RKO (cell line): ENCODE measurements around the gene HS2ST1.
A peak's percentile ranks its signal among the peaks of the same experiment; 100 is the strongest.
"Not testable (repeated sequence)": the region's sequence is repeated elsewhere in the genome, so short reads cannot be mapped to it uniquely, and the experiment has no call there.

Experiments
- DNase-seq: peaks from one replicate; pipeline ENCODE4 v3.0.0-alpha.2; 2016; ENCODE audit warnings: low spot score

The HS2ST1 gene

DNA sequence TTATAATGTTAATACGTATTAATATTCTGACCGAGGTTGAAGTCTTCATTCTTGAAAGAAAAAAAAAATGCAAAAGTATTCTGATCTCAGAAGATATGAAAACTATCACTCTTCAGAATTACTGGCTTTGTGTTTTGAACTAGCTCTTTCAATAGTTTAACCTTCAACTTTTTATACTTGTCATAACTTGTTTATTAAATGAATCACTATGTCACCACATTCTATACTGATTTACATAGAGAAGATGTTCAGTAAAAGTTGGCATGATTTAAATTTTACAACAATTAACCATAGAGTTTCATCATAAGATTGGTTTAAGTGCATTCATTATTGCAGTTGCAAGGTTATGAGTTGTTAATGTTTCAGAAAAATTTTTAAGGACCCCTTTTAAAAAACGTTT, 57.3 kb downstream of the HS2ST1 start:
- no peak for DNase-seq

DNA sequence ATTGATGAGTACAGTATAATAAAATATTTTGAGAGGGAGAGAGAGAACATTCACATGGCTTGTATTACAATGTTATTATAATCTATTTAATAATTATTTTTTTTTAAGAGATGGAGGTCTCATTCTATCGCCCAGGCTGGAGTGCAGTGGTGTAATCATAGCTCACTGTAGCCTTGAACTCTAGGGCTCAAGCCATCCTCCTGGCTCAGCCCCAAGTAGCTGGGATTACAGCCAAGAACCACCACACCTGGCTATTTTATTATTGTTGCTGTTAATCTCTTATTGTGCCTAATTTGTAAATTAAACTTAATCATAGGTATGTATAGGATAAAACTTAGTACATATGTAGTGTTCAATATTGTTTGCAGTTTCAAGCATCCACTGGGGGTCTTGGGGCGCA, 57.8 kb downstream of the HS2ST1 start:
- DNase-seq = no peak

DNA sequence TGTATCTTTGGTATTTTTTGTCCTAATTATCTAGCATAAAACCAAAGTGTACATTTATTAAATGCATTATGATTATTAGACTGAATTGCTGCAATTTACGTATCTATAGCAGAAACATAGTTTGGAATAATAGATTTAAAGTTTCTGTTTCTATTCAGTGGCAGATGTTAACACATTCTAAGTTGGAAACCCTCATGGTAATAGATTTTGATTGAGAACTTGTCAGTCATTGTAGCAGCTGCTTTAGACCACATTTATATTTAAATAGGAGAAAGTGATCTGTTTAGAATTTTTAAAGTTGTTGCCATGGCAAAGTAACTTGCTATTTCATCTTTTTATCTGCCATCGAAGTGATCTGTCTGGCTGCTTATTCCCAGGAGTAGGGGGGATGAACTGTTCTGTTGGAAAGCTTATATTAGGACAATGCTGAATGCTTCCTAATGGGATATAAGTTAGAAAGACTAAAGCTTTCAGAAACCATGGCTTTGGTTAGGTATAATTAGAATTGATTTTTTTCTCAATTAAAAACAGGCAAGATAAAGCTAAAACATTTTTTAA, 61.6 kb downstream of the HS2ST1 start:
- no peak for DNase-seq

DNA sequence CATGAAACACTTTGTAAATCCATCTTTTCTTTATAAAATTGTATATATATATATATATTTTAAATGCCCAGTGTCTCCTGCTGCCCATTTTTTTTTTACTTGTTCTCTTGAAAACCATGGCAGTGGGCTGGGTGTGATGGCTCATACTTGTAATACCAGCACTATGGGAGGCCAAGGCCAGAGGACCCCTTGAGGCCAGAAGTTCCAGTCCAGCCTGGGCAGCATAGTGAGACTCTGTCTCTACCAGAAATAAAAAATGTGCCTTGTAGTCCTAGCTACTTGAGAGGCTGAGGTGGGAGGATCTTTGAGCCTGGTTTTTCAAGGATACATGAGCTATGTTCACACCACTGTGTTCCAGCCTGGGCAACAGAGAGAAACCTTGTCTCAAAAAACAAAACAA, 62.2 kb downstream of the HS2ST1 start:
- no peak for DNase-seq

DNA sequence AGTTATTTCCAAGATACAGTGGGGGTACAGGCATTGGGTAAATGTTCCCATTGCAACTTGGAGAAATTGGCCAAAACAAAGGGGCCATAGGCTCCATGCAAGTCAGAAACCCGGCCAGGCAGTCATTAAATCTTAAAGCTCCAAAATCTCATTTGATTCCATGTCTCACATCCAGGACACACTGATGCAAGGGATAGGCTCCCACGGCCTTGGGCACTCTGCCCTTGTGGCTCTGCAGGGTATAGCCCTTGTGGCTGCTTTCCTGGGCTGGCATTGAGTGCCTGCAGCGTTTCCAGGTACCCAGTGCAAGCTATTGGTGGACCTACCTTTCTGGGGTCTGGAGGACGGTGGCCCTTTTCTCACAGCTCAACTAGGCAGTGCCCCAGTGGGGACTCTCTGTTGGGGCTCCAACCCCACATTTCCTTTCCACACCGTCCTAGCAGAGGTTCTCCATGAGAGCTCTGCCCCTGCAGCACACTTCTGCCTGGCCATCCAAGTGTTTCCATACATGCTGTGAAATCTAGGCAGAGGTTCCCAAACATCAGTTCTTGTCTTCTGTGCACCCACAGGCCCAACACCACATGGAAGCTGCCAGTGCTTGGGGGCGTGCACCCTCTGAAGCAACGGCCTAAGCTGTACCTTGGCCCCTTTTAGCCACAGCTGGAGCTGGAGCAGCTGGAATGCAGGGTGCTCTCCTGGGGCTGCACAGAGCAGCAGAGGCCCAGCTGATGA, 67.2 kb downstream of the HS2ST1 start:
- DNase-seq = no peak

DNA sequence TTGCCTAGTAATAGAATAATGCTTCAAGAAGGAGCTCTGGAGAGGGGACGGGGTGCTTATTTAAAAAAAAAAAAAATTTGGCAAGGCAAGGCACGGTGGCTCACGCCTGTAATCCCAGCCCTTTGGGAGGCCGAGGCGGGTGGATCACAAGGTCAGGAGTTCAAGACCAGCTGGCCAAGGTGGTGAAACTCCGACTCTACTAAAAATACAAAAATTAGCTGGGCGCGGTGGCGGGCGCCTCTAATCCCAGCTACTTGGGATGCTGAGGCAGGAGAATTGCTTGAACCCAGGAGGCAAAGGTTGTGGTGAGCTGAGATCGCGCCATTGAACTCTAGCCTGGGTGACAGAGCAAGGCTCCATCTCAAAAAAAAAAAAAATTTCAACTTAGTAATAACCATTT, 69.2 kb downstream of the HS2ST1 start:
- not testable (repeated sequence) for DNase-seq

DNA sequence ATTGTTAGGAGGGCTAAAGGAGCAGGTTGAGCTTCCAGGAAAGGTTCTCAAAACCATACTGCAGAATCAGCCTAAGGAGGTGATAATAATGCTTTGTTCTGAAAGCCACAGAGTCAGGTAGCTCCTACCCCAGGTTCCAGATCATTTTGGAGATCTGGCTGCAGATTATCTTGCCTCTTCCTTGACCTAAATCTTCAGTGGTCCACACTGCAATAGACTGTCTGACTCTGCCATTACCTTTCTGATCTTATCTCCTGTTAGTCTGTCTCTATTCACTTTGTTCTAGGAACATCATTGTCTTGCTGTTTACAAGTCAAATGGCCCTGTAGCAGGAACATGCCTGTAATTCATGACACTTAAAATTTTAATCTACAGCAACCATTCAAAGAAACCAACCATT, 73.0 kb downstream of the HS2ST1 start:
- DNase-seq = no peak

DNA sequence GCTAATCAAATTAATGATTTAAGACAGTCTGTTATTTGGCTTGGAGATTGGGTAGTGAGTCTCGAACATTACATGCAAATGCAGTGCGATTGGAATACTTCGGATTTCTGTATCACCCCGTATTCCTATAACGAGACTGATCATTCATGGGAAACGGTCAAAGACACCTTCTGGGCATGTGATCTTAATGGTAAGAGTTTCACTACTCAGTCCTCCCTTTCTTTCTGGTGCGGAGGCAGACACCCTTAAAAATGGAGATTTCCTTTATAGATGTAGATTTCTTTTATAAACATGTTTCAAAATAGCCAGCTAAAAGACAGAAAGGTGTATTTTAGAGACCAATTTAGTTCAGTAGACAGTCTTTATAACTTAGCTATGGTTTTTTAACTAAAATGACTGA, 74.4 kb downstream of the HS2ST1 start:
- DNase-seq = no peak

DNA sequence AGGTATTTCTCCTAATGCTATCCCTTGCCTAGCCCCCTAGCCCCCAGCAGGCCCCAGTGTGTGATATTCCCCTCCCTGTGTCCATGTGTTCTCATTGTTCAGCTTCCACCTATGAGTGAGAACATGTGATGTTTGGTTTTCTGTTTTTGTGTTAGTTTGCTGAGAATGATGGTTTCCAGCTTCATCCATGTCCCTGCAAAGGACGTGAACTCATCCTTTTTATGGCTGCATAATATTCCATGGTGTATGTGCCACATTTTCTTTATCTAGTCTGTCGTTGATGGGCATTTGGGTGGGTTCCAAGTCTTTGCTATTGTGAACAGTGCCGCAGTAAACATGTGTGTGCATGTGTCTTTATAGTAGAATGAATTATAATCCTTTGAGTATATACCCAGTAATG, 75.3 kb downstream of the HS2ST1 start:
- DNase-seq = not testable (repeated sequence)

DNA sequence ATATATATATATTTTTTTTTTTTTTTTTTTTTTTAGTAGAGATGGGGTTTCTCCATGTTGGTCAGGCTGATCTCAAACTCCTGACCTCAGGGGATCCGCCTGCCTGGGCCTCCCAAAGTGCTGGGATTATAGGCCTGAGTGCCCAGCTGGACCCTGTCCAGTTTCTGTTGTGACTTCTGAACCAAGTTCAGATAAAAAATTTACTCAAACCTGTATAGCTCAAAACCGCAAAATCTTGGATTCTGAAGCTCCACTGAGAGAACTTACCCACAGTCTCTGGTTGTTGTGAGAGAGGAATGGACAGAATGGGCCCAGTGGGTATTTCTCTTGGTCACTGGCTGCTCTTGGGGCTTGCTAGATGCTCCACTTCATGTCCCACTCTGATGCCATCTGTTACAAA, 76.4 kb downstream of the HS2ST1 start:
- DNase-seq = no peak

DNA sequence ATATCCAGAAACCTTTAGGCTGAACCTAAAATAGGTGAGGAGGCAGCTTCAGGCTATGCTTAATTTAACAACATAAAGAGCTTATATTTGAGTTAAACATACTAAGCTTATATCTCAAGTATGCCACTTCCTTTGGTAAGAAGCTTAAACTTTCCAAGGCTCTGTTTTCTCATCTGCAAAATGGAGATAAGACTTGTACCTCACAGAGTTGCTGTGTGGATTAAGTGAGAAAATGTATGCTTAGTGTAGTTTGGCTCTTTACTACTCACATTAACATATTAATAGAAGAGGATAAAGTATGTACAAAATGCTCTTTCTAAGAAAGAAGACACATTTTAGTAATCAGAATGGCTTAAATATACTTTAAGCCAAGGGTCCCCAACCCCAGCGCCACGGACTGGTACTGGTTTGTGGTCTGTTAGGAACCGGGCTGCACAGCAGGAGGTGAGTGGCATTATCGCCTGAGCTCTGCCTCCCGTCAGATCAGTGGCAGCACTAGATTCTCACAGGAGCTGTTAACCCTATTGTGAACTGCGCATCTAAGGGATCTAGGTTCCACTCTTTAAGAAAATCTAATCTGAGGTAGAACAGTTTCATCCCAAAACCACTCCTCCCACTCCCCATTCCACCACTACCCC, 77.2 kb downstream of the HS2ST1 start:
- DNase-seq = no peak

DNA sequence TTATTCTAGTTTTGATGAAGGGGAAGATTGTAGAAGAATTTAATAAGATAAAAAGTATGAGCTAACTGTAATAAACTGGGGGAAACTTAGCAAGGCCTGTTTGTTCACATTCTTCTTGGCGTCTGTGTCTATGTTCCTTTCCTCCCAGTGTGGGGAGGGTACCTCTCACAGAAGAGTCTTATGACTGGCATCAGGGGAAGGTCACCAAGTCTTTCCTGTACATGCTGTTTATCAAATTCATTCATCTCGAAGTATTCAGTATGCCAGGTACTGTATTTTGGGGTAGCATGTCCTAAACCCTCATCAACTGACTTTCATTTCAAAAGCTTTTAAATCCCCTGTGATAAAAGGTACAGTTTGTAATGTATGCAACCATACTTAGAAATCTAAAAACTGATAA, 78.4 kb downstream of the HS2ST1 start:
- DNase-seq = no peak

DNA sequence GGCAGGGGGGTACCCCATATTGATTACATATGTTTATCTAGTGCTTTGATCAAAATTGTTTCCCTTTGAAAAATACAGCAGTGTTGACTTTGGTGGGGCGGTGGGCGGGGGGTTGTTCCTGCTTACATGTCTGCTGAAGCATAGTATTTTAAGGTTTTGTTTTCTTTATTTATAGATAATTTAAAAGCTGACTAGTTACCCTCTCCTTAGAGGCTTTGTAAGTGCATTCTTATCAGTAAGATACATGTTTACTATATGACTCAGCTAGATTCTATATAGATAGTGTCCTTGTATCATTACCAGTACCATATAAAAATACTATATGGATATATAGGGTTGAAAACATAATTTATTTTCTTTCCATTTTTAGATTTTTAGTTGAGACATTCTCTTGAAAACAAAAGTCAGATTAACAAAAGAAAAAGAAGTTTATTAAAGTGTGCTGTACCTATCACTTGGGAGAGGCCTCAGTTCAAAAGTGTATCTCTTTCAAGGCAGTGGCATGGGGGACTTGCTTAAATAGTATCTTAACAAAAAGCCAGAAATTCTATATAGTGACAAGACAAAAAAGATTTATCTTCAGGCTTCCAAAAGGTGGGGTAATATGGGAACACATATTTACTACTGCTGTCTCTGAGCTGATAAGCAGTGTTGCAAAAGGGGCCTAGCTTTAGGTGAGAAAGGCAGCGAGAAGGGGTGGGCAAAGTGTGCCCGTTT, 79.0 kb downstream of the HS2ST1 start:
- no peak for DNase-seq

DNA sequence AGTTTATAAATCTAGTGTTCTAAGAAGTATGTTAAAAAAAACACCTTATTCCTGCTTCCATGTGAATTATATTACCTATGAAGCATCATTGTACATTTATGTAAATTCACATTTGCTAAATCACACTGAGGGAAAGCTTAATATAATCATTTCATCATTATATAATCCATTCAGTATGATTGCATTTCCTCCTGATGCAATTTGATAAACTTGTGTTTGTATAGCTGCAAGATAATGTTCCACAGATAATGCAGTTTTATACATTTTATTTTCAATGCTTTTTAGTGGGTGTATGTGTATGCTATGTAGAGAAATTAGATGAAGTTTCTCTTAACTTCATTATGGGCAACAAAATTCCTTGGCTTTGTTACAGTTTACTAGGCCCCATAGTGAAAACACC, 79.6 kb downstream of the HS2ST1 start:
- DNase-seq = no peak

DNA sequence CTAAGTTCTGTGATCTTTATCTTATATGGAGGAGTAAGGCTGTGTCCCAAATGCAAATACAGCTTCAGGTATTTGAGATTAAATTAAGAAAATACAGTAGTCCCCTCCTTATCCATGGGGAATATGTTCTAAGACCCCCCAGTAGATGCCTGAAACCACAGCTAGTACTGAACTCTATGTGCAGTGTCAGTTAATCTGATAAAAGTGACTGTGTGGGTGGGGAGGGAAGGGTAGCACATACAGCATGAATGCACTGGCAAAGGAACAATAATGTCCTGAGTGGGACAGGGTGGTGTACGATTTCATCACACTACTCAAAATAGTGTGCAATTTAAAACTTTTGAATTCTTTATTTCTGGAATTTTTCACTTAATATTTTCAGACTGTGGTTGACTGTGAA, 83.1 kb downstream of the HS2ST1 start:
- DNase-seq = no peak

DNA sequence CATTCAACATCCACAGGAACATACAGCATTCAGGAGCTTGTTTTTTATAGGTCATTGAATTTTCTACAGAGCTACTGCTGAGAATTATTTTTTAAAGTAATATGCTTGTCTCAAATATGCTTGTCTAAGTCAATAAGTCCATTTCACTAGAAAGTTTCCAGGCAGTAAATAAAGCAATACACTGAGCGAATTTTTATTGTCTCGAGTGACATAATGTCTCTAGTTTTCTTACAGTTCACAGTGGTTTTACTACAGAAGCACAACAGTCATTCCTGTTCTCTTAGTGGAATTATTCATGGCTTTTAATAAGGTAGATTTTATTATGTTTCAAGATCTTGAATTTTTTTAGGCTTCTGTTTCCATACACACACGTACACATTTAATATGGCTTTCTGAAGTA, 83.8 kb downstream of the HS2ST1 start:
- no peak for DNase-seq

DNA sequence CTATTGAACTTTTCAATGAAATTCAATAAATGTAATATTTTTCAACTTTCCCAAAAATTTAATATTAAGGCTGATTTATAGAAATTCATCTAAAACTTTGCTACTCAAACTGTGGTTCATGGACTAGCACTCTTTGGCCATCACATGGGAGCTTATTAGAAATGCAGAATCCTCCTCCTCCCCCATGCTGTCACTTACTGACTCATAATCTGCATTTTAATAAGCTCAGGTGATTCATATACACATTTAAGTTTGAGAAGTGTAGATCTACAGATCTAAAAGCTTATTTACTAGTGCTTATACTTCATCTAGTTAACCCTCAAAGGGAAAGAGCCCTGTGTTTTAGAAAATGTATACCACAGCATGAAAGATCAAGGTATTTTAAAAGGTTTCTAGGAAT, 84.3 kb downstream of the HS2ST1 start:
- DNase-seq = peak; percentile 14

DNA sequence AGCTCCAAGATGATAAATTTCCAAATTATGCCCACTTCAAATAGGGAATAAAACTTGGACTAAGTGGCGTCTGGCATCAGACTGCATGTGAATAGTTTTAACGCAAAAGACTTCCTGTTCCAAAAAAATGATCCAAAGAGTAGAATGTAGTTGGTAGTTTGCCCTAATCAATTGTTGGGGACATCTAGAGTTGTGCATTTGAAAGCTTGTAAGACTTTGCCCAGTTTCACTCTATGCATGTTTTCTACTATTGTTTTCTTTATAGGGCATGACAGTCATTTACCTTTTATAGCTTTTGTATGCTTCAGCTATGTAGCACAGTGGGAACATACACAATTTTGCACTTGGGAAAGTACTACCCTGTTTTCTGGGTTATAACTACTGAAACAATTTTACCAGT, 86.0 kb downstream of the HS2ST1 start:
- DNase-seq = no peak

DNA sequence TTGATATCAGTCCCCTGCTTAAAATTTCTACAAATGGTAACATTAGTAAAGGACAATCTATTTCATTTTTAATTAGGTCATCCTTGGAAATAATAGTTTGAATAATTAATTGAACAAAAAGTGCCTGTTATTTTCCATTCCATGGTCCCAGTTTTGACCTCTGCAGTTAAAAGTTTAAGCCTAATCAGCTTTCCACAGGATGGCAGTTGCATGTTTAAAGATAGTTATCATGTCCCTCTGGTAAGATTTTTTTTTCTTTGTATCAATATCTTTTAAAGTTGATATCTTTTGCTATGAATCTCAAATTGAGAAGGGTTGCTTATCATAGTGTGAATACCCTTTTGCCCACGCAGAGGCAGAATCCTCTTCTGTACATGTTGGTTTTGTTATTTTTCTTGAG, 90.4 kb downstream of the HS2ST1 start:
- DNase-seq = no peak

DNA sequence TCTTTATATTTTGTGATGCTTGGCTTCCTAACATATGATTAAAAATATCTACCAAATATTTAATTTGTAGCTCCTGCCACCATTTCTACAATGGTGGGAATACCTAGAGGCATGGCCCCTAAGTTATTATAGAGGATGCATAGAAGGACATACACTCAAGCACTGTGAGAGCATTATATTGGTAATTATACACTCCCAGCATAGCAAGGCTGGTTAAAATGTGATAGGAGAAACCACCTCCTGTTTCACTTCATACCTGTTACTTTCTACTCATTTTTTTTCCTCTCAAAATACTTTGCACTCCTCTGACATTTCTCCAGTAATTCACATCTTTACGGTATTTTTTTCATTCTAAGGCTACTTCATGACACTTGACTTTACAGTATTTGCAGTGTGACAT, 92.9 kb downstream of the HS2ST1 start:
- DNase-seq = no peak

DNA sequence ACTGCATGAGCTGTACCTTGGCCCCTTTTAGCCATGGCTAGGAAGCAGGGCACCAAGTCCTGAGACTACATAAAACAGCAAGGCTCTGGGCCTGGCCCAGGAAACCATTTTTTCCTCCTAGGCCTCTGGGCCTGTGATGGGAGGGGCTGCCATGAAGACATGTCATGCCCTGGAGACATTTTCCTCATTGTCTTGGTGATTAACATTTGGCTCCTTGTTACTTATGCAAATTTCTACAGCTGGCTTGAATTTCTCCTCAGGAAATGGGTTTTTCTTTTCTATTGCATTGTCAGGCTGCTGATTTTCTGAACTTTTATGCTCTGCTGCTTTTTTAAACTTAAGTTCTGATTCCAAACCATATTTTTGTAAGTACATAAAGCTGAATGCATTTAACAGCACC, 99.0 kb downstream of the HS2ST1 start:
- not testable (repeated sequence) for DNase-seq

DNA sequence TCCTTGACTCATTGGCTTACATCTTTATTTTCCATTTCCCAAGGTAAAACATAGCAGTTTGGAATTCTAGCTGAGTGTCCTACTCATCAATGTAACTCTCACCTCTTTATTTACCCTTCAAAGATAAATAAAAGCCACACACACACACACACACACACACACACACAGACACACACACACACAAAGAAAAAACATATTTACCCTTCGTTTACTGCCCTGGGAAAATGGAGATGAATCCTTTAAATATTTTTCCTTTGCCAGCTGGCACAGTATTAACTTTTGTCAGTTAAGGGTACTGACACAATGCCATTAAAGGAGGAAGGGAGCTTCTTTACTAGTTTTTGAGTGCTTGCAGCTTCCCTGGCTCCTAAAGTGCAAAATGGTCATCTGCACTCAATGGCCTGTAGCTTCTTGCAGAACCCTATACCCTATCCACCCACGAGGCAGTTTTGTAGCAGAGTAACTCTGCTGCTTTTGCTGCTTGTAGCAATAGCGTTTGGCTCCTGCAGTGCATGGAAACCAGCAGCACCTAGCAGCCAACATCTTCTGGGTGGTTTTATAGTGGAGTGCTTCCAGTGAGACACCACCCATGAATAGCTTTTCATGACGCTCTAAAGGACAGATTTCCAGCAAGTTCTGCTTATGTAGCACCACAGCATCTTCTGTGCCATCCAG, 103.7 kb downstream of the HS2ST1 start:
- no peak for DNase-seq

DNA sequence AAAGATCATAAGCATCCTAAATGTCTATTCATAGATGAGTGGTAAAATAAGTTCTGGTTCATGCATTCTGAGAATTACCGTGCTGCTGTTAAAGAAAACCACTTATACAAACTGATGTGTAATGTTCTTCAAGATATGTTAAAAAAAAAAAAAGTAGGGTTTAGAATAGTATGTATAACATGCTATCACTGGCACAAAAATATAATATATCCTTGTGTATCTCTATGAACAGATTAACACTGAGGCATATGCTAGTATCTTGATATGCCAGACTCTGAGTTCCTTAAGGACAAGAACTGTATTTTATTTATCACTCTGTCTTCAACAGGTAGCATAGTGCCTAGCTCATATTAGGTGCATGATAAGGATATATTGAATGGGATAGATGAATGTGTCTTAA, 108.9 kb downstream of the HS2ST1 start:
- no peak for DNase-seq
